WI38 (cell line): ENCODE measurements around the gene KLHDC9.
"Not testable (repeated sequence)": the region's sequence is repeated elsewhere in the genome, so short reads cannot be mapped to it uniquely, and the experiment has no call there.

Experiments used
- H3K4me3 ChIP-seq: 2 replicates; pipeline ENCODE4 v1.5.1; 2011; ENCODE audit warnings: low read depth, mild to moderate bottlenecking, control low read depth, low read length
- TF ChIP-seq, protein P1 (sequence below): IDR thresholded peaks from 2 replicates; pipeline ENCODE4 v1.5.1; 2012; ENCODE audit warnings: low read depth, mild to moderate bottlenecking, control low read depth, low read length

Gene KLHDC9

DNA sequence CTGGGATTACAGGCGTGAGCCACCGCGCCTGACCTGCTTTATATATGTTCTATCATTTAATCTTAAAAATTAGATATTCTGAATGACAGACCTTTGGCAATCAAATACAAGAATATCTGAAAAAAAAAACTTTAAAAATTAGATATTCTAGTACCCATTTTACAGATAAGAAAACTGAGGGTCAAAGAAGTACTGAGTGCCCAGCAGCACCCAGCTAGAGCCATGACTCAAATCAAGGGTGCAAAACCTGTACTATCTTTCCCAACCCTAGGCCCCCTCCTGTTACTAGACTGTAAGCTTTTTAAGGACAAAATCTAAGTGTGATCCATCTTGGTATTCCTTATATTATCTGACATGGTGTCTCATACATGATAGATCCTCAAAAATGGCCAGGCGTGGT lies 36.7 kb upstream of the KLHDC9 start:
- H3K4me3 ChIP-seq: no peak overlapping the region
- TF ChIP-seq, protein P1, sequence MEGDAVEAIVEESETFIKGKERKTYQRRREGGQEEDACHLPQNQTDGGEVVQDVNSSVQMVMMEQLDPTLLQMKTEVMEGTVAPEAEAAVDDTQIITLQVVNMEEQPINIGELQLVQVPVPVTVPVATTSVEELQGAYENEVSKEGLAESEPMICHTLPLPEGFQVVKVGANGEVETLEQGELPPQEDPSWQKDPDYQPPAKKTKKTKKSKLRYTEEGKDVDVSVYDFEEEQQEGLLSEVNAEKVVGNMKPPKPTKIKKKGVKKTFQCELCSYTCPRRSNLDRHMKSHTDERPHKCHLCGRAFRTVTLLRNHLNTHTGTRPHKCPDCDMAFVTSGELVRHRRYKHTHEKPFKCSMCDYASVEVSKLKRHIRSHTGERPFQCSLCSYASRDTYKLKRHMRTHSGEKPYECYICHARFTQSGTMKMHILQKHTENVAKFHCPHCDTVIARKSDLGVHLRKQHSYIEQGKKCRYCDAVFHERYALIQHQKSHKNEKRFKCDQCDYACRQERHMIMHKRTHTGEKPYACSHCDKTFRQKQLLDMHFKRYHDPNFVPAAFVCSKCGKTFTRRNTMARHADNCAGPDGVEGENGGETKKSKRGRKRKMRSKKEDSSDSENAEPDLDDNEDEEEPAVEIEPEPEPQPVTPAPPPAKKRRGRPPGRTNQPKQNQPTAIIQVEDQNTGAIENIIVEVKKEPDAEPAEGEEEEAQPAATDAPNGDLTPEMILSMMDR: no peak

DNA sequence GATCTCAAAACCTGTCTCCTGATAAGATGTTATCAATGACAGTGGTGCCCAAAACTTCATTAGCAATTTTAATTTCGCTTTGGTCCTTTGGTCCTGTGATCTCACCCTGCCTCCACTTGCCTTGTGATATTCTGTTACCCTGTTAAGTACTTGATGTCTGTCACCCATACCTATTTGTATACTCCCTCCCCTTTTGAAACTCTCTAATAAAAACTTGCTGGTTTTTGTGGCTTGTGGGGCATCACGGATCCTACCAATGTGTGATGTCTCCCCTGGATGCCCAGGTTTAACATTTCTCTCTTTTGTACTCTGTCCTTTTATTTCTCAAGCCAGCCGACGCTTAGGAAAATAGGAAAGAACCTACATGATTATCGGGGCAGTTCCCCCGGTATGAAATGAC lies 34.2 kb upstream of the KLHDC9 start:
- not testable (repeated sequence) for H3K4me3 ChIP-seq

DNA sequence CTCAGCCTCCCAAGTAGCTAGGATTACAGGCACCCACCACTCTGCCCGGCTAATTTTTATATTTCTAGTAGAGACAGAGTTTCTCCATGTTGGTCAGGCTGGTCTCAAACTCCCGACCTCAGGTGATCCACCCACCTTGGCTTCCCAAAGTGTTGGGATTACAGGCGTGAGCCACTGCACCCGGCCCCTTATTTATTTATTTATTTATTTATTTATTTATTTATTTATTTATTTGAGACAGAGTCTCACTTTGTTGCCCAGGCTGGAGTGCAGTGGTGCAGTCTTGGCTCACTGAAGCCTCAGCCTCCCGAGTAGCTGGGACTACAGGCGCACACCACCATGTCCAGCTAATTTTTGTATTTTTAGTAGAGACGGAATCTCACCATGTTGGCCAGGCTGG lies 32.5 kb upstream of the KLHDC9 start:
- H3K4me3 ChIP-seq: not testable (repeated sequence)

DNA sequence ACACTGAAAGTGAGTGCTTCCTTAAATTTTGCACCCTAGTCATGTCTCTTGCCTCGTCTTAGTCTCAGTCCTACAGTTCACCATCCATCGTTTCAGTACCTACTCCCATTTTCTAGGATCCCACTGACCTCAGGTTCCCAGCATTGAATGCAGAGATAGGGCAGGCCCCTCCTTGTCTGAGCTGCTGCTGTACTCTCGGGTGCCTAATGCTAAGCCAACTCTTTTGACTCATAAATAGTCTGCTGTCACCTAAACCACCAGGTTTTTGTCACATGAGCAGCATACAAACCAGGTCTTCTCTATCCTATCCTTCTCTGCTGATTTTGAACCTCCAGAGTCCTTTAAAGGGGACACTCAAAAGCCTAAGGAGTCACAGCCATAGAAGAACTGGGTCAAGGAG lies 31.5 kb upstream of the KLHDC9 start:
- H3K4me3 ChIP-seq: no peak overlapping the region
- TF ChIP-seq, protein P1: no peak

DNA sequence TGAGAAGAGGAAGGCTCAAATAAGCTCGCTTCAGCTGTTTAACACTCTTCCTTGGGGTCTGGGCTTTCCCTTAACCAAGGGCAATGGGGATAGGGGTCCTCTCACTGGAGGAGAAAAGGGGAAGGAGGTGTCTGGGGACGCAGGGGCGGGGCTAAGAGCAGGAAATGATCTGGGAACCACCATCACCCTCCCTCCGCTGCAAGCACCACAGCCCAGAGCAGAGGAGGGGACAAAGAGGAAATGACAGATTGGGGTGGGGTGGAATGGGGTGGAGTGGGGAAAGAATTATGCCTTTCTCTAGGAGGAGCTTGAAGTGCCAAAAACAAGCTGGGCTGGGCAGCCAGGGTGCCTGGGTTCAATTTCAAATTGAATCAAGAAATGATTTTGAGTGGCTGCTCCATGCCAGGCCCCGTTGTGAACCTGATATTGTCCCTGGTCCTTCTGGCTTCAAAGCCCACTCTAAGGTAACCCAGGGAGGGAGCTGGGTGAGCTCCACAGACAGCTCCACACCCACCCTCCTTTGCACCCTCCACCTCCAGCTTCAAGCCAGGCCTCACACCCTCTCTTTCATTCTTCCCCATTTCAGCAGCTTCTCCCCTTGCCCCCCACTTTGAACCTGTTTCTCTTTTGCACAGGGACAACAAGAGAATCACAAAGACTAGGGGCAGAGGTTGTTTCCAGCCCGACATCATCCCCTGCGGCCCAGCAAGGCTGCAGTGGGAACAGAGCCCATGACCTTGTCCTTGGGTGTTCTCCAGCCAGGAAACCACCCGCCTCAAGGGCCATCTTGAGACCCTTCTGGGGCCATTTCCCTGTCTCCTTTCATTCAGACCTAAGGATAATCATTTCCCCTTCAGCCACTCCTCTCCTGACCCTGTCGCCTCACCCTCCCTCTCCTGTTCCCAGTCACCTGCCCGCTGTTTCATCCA lies 29.6 kb upstream of the KLHDC9 start:
- TF ChIP-seq, protein P1: no peak
- H3K4me3 ChIP-seq: no peak overlapping the region

DNA sequence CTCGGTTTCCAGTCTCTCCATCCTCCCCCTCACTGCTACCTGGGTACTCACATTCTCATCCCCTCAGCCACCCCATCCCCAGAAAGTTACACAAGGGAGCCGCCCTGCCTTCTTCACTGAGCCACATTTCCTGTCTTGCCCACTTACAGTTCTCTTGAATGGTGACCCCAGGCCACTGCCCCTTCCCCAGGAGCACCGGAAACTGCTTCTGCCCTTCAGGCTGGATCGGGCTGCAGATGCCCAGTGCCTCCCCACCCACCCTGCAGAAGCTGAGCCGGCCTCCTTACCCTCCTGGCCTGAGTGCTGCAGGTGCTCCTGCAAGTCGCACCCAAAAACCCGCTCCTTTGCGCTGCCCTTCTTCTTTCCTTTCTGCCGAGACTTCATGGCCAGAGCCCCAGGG lies 28.9 kb upstream of the KLHDC9 start:
- TF ChIP-seq, protein P1: no peak
- H3K4me3 ChIP-seq: no peak overlapping the region

DNA sequence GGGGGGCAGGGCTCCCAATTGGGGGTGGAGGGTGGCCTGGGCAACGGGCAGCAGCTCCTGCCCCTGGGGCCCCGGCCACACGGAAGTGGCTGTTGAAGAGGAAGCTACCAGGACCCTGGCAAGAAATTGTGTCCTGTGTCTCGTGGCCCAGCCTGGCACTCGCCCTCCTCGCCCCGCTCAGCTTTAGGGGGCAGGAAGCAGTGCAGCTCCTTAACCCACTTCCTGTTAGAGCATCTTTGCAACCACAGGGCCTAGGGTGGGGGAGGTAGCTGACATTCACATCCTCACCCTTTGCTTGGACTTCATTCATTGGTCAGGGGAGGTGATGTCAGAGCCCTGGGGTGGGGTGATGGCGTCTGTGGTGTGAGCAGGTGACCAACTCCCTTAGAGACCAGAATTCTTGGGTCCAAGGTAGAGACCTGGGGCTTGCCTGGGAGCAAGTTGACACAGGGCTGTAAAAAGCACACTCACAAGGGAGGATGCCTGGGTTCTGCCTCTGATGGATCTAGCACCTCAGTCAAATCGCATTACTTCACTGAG lies 28.4 kb upstream of the KLHDC9 start, which contains the start of gene ARHGAP30:
TSS of gene ARHGAP30 (minus strand) at position 161 of the 540 bp plus-strand sequence. CDS start 267 bp downstream, outside the sequence.
- H3K4me3 ChIP-seq: no peak within 1 kb of the TSS
- TF ChIP-seq, protein P1: no peak

DNA sequence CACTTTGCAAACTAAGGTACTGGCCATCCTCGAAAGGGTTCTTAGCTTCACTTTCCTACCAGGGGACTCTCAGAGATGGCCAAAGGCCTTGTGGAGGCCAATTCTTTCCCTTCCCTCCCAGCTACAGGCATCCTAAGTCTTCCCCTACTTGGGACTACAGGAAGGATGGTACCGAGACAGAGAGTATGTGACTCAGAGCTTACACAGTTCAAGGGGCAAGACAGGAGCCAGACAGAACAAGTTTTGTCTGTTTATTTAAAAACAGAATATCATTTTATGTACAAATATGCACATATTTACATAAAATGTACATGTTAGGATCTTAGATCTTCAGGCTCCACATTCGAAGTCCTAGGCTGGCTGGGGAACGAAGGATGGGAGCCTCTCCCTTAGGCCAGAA lies 27.4 kb upstream of the KLHDC9 start:
- TF ChIP-seq, protein P1: no peak
- no peak overlapping the region for H3K4me3 ChIP-seq
